Subcutaneous adipose tissue (tissue), 4 donors: ENCODE results near the gene PPIB. TPM values are rescaled to one million over a fixed set of nuclear protein-coding genes. Genes with fewer than 3 reads are reported as not detected.

Experiments used
- CTCF ChIP-seq: fragments of 450-650 bp; IDR thresholded peaks from one replicate; pipeline ENCODE4 v1.5.1; 2016; ENCODE audit warnings: low read depth, mild to moderate bottlenecking, control low read depth, antibody characterized with exemption, moderate library complexity
- total RNA-seq, 4 donors: library from RNA; depleted of rRNA; stranded (reverse); fragments of >200 nt; gene quantifications; one replicate each; pipeline ENCODE4 v1.1.0, GENCODE V29; 2016

PPIB gene
- total RNA-seq, 4 donors from 2014 or later, result 224 to 292 (median 246) TPM

DNA sequence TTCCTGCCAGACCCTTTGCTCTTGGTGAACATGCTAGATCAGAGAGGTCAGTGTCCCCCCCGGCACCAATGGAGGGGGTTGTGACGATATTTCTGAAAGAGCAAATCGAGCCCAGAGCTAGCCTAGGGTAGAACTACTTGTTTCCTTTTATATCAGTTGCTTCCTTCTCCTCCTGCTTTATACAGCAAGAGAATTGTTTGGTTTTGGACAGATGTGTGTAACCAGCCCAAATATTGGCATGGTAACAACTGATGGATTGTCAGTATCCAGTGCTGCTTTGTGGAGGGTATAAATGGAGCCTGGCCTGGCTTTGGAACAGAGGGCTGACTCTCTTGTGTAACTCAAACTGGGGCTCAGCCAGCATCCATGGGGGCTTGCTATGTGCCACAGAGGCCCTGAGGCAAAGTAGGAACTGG is 39.9 kb downstream of the PPIB start:
- no peak for TF ChIP-seq CTCF

DNA sequence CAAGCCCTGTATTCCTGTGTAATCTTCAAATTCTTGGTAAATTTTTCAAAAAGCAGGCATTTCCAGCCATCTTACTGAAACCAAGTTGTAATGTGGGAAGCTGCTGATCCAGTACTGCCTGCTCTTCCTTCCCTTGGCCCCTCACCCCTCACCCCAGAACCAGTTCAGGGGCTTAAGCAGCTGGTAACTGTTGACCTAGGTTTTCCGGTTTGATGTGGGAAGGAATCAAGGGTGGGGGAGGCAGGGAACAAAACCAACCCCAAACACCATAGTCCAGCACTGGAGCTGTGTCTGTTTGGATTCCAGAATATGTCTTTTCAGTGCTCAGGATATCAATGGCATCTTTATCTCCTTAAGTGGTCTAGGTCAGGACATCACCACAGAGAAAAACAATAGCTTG is 40.4 kb downstream of the PPIB start:
- TF ChIP-seq CTCF, result no peak

- no peak for TF ChIP-seq CTCF
Measured at GRCh38 chr15:64121614-64122013, 41.2 kb downstream of the PPIB start.

- TF ChIP-seq CTCF, result no peak
Measured at GRCh38 chr15:64117759-64118487, 44.9 kb downstream of the PPIB start.

DNA sequence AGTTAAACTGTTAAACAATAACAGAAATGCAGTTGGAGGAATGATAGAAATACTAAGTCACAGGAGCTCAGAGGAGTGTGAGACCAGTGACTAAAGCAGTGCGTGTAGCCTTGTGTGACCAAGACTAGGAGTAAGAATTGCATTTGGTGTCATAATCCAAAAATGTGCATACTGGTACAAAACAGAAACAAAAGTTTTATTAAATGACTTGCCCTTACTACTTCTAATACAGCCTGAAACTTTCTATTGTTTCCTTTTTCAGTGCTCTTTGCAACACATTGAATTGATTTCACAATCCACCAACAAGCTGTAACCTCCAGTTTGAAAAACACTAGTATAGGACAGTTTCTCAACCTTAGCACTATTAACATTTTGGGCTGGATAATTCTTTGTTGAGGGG is 49.9 kb downstream of the PPIB start:
- TF ChIP-seq CTCF, result no peak

DNA sequence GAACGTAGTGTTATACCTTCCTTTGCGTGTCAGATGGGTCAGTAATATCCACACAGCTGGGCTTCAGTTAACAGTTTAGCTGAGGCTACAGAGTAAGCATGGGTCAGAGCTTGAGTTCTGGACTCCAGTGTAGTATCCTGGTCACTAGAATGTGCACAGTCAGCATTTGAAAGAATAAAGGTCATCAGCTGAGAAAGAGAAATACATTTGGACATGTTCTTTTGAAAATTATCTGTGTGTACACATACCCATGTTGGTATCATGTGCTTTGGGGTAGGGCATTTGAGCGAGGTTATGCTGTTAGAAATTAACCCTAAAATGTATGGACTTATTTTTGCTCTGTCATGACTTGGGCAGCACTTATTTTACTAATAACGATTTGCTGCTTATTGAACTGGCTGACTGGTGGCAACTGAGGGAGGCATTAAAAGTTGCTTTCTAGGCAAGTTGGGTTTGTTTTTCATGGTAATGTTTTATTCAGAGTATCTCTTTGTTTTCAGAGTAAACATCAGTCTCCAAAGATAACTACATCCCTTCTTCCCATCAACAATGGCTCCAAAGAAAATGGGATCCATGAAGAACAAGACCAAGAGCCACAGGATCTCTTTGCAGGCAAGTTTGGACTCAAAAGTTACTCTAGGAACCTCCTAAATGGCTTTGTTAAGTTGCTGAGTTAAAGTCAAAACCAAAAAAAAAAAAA is 50.6 kb downstream of the PPIB start:
- TF ChIP-seq CTCF, result no peak

DNA sequence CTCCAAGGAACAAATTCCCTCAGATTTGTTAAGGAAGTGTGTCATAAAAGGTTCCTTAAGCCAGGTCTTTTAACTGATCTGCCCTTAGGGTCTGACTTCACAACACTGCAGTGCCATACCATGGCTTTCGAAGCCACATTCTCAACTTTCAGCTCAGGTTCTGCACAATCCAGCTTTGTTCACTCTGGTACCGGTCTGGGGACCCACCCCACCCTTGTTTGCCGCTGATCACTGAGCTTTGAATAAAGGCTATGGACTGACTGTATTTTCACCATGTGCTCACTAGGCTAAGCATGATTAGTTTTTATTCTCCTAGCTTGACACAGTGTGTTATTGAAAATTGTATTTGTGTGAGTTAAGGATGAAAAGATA is 51.2 kb downstream of the PPIB start:
- no peak for TF ChIP-seq CTCF
